NCI-H2107 treated with DMSO at 0.1 percent for 48 hours (cell line): ENCODE results near the gene GNAQ.

Experiments
- DNase-seq: peaks from one replicate; lab custom pipeline; 2025; ENCODE audit not compliant: unreplicated experiment; lab: John Stamatoyannopoulos, UW

GNAQ gene

DNA sequence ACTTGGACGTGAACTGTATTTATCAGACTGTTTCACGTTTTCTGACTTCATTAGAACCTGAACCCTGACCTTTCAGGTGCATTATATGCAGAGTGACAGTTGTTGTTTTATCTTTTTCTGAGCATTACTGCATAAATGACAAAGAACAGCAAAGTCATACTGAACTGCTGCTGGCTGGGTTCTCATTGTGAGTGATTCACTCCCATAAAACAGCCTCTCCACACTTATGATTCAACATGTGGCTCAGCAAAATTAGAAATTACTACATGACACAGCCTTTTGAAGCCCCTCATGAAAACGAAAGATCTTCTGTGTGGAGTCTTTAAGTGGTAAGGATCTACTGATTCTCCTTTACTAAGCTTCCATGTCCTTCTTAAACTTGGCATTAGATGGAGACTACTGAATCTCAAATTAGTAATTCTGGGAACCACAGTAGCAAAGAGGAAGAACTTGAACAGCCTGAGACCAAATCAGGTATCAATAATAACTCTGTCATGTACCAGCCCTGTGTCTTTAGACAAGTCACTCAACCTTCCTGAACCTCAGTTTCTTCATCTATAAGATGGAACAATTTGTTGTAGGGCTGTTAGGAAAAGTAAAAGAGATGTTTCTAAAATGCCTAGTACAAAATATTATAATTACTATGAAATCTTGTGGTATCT lies 211.2 kb downstream of the GNAQ start:
- no peak for DNase-seq

DNA sequence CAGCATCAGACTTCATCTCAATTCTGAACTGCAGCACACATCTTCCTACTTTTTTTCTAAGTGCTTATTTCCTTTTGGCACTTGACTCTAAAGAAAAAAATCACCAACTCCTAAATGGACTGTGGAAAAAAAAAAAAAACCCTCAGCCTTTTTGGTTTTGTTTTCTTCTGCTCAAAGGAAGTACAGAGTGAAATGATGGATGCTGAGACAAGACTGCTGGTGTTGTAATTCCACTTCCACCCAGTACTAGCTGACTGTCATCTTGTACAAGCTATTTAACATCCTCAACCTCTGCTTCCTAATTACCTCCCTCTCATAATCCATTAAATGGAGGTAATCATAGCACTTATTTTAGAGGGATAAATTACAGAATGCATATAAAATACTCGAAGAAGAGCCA lies 212.0 kb downstream of the GNAQ start:
- no peak for DNase-seq

- DNase-seq: no peak
Observed at GRCh38 chr9:77817590-77818311, 213.9 kb downstream of the GNAQ start.

DNA sequence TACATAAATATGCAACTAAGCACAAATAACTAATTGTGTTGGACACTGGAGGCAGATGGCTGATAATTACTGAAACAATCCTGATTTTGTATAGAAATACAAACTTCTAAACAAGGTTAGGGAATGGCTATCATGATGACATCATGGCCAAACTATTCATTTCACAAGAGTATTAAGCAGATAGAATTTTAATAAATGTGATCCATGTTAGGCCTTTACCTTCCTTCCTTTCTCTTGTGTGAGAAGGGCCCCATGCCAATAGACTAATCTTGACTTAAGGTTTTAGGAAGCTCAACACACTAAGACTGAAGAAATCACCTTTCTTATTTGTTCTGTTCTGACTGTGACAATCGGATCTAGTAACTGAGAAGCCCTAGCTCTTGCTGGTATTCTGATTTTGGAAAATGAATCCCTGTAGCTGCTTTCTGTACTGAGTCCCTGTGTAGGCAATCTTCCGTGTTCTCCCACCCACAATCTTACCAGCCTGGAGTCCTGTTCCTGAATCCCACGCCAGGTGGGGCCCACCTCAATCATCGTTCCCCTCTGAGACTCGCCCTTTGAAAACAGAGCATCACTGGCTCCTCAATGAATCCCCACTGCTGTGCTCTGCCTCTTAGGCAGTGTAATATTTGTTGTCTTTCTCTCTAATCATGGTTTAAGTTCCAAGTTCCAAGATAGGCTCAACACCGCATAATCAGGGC lies 214.8 kb downstream of the GNAQ start:
- DNase-seq: no peak

DNA sequence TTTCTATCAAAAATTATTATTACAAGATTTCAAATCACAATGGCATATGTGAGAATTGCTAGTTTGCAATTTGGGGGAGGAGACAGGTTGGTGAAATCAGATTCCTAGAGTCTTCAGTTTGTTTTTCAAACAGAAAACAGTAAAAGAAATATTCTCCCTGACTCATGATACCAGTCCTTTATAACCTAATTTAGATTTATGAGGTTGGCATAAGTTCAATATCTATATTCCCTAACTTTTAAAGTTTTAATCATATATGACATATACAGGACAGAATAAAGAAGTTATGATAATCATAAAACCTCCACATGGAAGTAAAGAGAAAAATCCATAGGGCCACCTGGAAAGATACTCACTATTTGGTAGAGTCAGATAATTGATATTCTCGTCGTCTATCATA lies 216.4 kb downstream of the GNAQ start:
- no peak for DNase-seq

DNA sequence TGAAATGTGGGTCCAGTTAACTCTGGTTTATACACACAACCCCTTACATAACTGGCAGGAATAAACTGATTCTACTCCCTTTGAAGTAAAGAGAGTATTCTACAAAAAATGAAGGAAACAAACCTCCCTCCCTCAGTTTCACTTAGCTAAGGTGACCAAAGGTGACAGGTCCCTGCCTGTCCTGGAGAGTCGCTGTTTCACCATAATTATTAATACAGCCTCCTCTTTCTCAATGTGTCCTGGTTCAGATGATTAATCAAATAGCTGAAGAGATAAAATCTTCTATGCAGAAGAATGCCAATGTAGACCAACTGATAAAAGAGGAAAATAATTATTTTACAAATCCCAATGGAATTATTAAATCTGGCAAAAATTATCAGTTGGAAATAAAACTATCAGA lies 219.8 kb downstream of the GNAQ start:
- no peak for DNase-seq

- no peak for DNase-seq
Observed at GRCh38 chr9:77810637-77811119, 220.9 kb downstream of the GNAQ start.

DNA sequence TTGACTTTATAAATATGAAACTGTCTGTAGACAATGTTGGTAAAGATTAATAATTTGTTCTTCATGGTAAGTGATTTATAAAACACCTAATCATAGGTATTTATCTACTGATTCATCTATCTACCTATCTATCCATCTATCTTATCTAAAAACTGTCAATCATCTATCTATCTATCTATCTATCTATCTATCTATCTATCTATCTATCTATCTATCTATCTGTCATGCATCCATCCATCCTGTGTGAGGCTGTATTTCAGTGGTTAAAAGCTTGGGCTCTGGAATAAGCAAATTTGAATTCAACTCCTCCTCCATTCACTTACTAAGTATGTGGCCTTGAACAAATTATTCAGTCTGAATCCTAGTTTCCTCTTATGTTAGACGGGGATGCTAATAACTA lies 221.6 kb downstream of the GNAQ start:
- DNase-seq: no peak

DNA sequence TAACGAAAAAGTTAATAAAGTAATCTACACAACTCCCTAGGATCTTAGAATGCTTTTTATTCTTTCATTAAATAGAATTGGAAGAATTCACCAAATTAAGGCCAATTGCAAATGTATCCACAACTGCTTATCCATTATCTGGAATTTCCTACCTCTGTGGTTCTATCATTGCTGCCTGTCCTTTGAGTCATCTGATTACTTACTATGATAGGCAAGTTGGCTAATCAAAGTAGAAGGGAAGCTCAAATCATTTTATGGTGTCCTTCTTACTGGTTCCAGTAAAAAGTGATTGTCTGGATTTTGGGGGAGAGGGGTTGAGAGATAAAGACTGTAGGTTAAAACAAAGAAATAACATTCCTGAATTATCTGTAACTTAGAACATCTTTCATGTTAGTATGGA lies 222.1 kb downstream of the GNAQ start:
- no peak for DNase-seq

GRCh38 chr9:77808751-77809081 lies 222.9 kb downstream of the GNAQ start:
- DNase-seq: no peak

GRCh38 chr9:77807846-77808750 lies 223.5 kb downstream of the GNAQ start:
- DNase-seq: no peak

DNA sequence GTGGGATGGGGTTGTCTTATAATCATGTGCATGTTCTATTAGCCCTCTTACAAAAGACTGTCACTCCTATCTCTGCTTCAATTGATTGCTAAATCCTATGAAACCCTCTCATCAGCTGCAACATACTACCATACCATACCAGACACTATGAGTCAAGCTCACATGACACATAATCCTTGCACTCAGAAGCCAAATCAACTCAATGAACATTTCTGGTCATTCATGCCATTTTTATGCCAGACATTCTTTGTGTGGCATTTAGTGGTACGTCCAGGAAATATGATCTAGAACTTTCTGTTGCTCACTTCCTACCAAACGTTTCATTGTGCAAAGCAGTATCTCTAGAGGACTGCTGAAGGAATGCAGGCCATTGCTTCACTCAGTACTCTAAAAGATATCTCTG lies 224.3 kb downstream of the GNAQ start:
- no peak for DNase-seq

DNA sequence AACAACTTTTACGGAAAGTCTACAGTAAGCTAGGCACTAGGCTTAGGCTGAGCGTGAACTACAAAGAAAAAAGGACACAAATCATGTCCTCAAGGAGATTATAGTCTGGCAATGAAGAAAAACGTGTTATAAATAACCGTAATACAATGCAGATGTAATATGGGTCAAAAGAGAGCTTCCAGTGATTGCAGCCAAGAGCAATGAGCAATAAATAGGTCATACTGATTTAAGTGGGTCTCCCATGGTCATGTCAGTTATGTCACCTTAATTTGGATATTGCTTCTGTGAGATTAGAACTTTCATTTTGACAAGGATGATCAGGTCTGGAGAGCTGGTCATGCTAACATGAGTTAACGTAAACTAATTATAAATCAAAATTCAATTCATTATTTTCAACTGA lies 224.9 kb downstream of the GNAQ start:
- DNase-seq: no peak

DNA sequence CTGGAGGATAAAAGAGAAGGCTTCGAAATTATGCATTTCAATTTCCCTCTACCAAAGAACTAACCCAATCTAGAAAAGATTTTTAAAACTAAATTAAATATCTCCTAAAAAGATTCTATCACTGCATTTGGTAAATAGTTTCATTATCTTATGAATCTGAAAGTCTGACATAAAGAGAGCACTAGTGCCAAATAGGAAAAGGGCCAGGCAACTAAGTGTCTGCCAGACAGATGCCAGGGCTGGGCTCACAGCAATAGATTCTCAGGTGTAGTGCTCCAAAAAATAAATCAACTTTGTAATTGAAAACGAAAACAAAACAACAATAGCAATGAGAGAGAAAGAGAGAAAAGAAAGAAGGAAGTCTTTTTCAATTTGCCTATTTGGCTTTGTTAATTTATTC lies 225.8 kb downstream of the GNAQ start:
- no peak for DNase-seq

DNA sequence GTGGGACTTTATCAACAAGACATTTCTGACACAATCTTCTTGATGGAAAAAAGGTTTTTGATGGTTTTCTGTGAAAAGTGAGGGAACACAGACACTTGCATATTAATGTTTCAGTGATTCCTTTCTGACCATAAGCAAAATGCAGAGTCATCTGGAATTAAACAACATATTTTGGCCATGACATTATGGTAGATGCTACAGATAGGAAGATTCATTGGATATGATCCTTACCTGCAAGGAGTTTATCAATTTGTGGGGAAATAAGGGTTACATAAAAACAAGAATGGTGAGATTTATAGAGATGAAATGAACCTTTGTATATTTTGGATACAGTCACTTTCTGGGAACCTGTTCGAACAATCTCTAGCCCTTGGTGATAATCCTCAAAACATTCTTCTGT lies 228.2 kb downstream of the GNAQ start:
- no peak for DNase-seq

DNA sequence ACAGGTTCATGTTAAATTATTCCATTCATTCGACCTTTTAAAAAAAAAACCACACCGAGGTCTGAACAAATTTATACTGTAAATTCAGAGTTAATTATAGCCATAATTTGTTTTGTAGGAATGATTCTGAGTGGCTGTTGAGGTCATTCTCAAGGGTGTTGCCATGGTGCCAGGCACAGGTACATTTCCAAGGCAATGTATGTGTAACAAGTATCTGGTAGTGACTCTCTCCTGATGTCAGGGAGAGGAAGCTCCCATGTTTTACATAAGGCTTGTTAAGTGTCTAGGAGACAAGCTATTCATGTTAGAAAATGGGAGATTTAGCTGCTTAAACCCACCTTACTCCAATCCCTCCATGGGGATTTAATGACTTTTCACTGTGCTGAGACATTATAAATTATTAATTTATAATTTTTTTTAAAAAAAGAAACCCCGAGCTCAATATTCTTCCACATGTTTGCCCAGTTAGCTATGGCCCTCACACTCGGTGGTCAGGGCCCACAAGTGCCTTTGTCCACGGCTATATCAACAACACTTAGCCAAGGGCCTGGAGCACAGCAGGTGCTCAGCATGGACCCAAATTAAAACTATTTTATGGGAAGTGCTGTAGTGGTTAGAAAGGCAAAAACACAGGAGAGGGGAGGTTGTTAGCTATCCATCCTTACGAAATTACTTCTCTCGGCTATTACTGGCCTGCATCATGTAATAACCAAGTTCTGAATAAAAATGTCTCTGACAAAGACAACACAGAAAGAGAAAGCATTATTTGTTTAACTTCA lies 228.9 kb downstream of the GNAQ start:
- peak; percentile 15 for DNase-seq

- DNase-seq: no peak
Observed at GRCh38 chr9:77802064-77802463, 229.5 kb downstream of the GNAQ start.

- DNase-seq: no peak
Observed at GRCh38 chr9:77800924-77801551, 230.6 kb downstream of the GNAQ start.

GRCh38 chr9:77798140-77798539 lies 233.5 kb downstream of the GNAQ start:
- no peak for DNase-seq

- no peak for DNase-seq
Observed at GRCh38 chr9:77794985-77795384, 236.6 kb downstream of the GNAQ start.
